ENCODE results near the gene GNMT.

- TF ChIP-seq EZH2 (IDR thresholded peaks at IDR 0.05; ENCODE audit: borderline replicate concordance, low read depth, low read length, poor library complexity, severe bottlenecking) (no peak), CTCF (conservative IDR thresholded peaks at IDR 0.05; ENCODE audit: low read depth, low read length) (no peak)
These were observed 7.7 kb downstream of the GNMT start for GRCh38 chr6:42968126-42968701.

Measured in A673 (cell line).